ENCODE measurements around the gene RPRD2.

Gene RPRD2

GRCh38 chr1:150515328-150516049 is 151.5 kb downstream of the RPRD2 start, which contains the start of gene FALEC:
TSS of gene FALEC (plus strand) at chr1:150515752.
- peak; percentile 84 for DNase-seq

DNA sequence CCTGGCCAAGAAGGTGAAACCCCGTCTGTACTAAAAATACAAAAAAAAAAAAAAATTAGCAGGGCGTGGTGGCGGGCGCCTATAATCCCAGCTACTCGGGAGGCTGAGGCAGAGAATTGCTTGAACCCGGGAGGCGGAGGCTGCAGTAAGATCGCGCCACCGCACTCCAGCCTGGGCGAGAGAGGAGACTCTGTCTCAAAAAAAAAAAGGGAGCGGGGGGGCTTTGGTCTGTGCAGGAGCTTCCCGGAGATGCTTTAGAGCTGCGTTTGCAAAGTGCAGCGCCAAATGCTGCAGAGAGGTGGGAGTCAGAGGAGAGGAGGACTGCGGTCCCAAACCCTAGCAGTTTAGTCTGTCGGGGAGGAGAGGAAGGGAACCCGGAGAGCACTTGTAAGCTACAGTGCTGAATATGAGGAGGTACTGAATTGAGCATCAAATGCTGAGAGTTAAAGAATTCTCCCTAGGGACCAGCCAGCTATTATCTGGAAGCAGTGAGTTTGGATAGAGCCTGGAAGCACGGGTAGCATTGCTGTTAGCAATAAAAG is 152.2 kb downstream of the RPRD2 start:
- no peak for DNase-seq

- DNase-seq = no peak
Measured at GRCh38 chr1:150516616-150517015, 152.7 kb downstream of the RPRD2 start.

GRCh38 chr1:150521196-150521968 is 157.4 kb downstream of the RPRD2 start:
- no peak for DNase-seq

- DNase-seq = no peak
Measured at GRCh38 chr1:150525348-150525747, 161.4 kb downstream of the RPRD2 start.

Measured in effector CD8-positive, alpha-beta T cell (primary cell).